ENCODE results near the gene PAPLN.

Gene PAPLN

DNA sequence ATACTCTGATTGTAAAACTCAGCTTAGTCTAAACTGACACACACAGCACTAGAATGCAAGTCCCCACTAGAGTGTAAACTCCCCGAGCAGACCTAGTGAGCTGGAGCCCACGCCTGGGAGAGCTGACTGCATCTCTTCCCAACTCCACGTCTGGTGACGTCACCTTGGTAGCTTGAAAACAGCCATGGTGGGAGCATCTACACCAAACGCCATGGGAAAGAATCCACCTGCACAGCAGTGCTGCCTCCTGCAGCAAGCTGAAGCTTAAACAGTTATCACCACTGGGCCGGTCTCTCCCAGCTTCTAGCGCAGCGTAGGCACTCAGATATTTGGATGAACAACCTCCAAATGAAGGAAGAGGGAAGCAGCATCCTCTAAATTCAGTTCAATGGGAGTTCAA, 4.3 kb upstream of the PAPLN start:
- no peak for DNase-seq

DNA sequence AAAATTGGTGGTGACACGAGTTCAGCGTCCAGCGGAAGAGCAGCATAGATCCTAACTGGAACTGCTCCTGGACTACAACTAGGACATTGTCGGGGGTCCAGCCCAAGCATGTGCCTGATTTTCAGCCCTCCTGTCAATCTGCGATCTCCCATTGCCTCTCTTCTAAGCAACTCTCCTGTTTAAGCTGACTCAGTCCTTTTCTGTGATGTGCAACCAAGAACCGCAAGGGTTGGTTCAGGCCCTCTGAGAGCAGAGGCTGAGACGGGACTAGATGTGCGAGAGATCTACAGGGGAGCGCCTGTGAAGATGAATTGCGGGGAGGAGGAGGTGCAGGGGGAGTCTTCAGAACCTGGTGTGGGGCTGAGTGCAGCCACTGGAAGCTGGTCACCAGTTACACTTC, 3.7 kb upstream of the PAPLN start:
- no peak for DNase-seq

DNA sequence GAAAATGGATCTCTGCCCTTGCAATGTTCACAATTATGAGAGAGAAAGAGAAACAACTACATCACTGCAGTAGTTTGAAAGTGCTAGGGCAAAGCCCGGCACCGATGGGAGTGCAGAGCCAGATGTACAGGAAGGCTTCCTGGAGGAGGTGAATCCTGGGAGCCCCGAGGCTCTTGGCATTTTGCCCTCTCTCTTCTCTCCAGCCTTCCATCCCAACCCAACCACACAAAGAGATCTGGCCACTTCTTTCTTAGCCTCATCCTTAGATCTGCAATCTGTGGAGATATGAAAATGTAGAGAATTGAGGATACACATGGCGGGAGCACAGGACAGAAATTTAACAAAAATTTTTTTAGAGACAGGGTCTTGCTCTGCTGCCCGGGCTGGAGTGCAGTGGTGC, 3.3 kb upstream of the PAPLN start:
- DNase-seq, result no peak

DNA sequence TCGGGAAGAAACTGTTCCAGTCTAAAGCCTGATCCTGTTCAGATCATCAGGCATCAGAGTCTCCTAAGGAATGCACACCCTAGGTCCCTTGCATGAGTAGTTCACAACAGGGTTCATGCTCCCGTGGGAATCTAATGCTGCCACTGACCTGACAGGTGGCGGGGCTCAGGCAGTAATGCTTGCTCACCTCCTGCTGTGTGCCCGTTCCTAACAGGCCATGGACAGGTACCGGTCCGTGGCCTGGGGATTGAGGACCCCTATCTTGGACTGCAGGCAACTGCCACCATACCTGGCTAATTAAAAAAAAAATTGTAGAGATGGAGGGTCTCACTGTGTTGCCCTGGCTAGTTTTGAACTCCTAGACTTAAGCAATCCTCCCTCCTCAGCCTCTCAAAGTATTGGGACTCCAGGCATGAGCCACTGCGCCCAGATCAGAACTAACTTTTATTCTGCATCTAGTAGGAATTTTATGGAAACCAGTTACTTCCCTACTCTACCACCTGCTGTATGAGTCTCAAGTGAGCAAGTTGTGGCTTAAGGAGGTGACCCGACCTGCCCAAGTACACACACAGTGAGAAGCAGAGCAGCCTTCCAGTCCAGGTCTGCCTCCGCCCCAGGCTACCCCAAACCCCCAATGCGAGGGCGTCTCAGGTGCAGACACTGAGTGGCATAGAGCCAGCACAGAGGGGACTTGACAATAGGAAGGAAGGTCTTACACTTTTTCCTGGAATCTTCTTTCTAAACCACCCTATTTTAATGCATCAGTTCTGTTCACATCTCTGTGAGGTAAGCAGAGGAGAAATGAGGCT, 2.5 kb upstream of the PAPLN start:
- DNase-seq, result no peak

DNA sequence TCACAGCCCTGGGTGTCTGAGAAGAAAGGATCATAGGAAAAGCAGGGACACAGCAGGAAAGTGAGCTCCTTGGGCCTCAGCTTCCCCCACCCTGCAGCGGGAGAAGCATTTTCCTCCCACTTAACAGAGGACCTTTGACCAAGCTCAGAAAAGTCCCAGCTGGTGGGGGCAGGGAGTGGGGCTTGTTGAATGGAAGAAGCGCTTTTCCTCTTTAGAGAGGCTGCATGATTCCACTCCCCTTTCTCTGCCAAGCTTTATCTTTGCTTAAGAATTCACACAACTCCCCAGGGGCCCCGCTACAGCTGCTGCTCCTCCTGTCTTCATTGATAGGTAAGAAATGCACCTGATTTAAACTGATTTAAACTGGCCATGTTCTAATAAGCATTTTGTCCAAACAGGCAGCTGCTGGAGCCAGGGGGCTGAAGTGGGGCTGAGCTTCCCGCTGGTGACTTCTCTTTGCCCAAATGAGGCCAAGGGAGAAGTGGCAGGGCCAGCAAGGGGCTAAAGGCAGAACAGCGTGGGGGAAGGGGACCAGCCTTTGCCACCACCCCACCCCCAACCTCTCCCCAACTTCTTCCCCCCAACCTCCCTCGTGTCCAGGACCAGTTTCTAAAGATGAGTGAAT, 1.7 kb upstream of the PAPLN start:
- no peak for DNase-seq

DNA sequence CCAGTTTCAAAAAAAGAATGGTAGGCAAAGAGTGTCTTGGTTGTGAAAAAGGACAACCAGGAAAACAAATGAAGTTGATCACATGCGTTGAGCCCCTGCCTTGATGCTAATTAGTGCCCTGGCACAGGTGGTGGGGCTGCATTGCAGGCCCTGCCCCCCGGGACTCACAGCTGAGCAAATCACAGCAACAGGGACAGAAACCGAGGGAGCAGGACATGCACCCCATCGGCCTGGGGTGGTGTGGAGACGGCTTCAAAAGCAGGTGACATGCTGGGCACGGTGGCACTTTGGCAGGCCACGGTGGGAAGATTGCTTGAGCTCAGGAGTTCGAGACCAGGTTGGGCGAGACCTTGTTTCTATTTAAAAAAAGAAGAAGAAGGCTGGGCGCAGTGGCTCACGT, 1.1 kb upstream of the PAPLN start:
- no peak for DNase-seq

DNA sequence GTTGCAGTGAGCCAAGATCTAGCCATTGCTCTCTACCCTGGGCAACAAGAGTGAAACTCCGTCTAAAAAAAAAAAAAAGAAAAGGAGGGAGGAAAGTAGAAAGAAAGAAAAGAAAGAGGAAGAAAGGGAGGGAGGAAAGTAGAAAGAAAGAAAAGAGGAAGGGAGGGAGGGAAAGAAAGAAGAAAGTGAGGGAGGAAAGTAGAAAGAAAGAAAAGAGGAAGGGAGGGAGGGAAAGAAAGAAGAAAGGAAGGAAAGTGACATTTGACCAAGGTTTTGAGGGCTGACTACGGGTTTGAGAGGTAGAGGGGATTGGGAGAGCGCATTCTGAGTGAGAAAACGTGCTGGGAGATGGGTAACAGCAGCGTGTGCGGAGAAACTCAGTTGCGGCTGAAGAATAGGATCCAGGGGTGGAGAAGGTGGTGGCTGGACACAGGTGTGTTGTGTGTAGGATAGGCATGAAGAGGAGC, 521 bp upstream of the PAPLN start:
- DNase-seq, result no peak

DNA sequence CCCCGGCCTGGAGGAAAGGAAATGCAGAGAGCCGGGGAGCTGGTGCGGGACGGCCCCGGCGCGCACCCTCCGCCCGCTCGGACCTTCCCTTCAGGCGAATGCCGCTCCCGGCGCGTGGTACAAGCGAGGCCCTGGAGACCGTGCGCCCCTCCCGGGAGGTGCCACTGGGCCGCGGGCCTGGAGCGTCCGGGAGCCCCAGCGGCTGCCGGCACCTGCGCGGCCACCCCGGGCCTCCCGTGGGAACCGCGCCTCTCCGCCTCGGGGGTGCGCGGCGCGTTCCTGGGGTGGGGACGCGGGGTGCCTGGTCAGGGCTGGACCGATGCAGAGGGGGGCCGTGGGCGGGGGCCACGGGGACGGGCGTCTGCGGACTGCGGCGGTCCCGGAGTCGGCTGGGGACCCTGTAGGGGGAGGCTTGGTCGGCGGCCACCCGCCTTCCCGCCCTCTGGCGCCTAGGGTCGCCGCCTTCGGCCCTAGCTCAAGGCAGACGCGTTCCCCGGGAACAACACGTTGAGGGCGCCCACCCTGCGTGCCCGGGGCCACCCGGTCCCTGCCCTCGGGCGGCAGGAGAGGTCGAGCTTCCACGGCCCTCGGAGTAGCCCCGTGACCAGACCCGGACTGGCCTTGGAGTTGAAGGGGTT, 599 bp downstream of the PAPLN start:
- no peak for DNase-seq

DNA sequence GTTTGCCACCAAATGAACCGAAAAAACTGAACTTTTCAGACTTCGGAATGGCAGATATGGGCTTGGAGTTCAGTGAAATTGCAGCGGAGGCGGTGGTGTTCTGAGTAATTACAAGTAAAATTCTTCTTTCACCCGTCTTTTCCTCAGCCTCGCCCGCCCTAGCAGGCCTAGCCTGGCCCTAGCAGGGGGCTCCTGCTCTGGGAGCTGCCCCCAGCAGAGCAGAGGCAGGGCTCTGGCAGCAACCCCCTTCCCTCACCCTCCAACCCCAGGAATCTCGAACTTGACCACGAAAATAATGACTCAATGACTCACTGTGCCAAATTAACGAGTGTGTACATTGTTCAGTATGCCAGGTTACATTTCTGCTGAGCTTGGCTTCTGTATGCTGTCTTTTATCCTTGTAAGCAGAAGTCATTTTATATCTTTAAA, 1.1 kb downstream of the PAPLN start:
- DNase-seq, result no peak

DNA sequence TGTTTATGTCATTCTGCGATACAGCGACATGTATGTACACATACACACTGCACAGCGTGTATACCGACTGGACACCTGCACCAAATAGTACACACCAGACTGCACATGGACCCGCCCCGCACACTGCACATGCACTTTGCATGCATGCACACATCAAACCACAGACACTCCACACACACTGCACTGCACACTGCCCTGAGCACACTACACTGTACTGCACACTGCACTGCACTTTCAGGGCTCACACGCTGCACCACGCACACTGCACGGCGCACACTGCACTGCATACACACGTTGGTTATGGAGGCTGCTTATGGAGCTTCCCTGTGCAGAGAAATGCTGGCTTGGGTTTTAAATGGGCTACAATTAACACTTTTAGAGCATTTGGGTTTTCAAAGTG, 1.6 kb downstream of the PAPLN start:
- no peak for DNase-seq

DNA sequence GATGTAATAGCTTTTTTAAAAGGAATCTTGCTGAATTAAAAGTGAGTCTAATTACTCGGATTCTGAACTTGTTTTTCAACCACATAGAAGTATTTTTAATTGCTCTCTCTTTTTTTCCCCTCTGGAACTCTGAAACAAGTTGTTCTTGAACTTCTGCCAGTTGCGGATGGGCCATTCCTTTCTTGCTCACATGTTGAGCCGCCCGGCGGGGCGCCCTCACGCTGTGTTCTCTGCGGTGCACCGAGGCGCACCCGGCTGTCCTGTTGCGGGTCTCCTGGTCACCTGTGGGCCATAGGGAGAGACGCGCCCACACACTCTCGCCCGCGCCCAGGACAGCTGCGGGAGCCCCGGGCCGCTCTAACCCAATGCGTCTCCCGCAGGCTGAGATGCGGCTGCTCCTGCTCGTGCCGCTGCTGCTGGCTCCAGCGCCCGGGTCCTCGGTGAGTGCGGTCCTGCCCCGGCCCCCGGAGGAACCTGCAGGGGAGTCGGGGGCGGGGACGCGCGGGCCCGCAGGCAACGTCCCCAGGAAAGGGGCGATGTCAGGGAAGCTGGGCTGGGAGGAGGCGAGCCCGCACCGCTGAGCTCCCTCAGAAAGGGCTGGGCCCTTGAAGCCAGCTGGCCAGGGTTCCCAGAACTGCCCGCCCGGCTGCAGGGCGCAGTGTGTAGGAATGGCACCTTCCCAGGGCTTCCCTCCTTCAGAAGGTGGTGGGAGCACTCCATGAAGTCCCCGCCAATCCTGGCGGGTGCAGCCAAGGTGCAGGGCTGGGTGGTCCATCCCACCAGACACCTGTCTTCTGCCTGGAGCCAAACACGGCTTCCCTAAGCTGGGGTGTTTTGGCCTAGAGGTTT, 2.3 kb downstream of the PAPLN start:
- DNase-seq, result no peak

DNA sequence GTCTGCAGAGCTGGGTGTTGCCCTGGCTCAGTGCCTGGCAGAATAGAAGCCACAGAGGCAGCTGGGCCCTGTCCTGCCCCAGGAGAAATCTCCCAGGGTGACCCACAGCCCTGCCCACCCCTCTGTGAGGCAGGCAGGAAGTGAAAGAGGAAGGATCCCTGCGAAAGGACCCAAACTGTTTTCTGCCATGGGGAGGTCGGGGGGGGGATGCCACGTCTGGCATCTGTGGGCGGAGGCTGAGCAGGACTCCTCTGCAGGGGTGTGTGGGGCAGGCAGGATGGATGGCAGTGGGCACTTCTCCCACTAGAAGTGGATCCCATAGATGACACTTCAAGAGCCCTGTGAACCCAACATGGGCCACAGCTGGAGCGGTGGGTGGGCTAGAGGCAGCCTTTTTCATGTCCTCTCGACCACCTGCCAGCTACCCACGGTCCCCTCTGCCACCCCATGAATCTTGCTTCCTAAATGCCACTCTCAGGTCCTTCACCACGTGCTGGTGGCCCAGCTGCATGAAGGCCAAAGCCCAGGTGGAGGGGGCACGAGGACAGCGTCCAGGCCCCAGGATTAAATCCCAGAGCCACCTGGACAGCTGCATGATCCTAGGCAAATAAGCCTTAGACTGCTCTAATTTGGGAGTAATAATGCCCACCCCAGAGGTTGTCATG, 3.6 kb downstream of the PAPLN start:
- DNase-seq, result no peak

DNA sequence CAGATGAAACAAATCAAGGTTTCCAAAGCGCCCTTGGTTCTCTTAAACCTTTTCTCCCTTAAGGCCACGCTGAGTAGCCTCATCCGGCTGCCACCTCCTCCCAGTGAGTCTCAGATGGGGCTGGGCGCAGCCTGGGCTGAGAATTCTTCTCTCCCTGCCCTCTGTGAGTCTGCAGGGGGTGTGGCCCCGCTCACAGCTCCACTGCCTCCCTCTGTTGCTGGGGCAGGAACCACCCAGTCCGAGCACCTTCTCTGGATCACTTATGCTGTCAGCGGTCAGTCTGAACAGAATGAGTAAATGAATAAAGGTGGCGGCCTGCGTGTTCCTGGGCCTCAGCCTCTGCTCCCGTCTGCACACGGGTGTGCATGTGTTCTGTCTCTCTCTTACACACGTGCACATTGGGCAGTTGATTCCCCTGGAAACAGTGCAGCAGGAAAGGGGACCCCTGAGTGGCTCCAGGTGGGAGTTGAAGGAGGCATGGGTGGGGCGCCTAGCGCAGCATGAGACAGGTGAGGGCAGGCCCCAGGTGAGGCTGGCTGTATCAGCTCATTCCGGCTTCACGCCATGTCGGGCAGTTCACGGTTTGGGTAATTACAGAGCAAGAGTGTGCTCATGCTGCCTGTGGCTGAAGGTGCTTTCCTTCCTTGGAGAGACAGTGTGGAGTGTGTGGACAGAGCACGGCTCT, 4.3 kb downstream of the PAPLN start:
- no peak for DNase-seq

DNA sequence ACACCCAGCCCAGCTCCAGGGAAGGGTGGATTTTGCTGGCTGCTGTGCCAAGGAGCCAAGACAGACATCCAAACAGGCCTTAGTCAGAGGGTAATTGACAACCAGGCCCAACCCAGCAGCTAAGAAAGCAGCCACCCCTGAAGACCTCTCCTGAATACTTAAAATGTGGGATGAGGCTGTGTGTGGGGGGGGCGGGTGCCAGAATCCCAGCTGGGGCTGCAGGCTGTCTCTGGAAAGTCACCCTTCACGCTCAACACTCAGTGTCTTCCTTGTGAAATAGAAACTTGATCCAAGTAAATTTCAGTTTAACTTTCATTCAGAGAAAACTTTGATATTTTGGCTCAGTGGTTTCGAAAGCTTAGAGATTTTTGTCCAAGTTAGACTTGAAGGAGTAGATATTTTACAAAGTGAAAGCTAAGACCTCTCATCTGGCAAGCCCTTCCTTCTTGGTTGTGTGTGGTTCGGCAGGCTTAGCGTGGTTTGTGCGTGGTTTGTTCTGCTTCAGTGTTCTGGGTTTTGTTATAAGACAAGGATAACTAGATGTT, 5.1 kb downstream of the PAPLN start:
- no peak for DNase-seq

DNA sequence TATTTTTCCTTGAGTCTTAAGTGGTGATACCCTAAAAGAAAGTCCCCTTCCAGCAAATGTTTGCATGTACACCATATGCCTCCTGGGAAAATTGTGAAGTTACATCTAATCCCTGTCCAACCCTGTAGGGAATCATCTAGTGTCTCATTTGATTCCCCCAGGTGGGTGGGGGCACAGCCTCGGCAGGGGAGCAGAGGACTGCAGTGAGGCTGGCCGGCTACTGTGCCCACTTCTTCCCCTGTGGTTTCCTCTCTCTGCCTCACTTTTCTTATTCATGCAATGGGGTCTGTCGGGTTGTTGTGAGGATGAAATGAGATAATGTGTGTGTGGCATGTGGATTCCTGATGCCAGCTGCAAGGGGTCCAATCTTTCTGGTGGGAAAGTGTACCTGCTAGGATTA, 6.0 kb downstream of the PAPLN start:
- DNase-seq, result no peak

DNA sequence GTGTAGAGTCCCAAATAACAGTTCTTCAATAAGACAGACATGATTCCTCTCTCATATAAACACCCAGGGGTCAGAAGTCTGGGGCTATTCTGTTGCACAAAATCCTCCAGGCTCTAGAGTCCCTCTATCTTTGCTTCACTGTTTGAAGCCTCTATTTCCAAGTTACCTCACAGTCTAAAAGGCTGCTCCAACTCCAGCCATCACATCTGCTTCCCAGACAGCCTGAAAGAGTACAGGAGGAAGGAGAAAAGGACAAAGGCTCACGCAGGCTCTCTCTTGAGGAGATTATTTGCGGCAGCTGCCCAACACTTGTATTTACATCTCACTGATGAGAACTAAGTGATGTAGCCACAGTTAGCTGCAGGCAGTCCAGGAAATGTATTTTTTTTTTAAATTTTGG, 6.4 kb downstream of the PAPLN start:
- no peak for DNase-seq

DNA sequence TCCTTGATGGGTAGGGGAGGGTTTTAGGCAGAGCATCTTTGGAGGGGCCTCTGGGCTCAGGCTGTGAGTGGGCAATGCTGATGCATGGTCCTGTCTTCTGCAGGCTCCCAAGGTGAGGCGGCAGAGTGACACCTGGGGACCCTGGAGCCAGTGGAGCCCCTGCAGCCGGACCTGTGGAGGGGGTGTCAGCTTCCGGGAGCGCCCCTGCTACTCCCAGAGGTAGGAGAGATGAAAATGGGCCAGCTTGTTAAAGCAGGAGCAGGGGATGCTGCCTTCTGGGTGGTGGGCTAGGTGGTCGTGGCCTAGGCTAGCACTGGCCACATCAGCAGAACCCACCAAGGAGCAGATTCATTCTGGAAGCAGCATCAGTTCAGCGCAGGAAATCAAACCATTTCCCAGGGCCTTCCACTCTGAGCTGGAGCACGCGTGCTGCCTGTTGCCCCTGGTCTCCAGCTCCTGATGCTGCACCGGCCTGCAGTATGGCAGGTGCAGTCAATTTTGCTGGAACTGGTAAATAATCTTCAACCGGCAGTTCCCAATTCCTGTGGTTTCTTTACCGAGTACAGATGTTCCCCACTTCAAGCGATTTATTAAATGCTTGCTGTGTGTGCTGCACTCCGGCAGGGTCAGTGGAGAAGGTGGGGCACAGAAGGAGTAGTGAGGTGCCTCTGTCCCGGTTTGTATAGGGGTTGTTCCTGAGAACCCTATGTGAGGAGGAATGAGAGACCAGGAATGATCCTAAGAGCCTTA, 7.4 kb downstream of the PAPLN start:
- no peak for DNase-seq

DNA sequence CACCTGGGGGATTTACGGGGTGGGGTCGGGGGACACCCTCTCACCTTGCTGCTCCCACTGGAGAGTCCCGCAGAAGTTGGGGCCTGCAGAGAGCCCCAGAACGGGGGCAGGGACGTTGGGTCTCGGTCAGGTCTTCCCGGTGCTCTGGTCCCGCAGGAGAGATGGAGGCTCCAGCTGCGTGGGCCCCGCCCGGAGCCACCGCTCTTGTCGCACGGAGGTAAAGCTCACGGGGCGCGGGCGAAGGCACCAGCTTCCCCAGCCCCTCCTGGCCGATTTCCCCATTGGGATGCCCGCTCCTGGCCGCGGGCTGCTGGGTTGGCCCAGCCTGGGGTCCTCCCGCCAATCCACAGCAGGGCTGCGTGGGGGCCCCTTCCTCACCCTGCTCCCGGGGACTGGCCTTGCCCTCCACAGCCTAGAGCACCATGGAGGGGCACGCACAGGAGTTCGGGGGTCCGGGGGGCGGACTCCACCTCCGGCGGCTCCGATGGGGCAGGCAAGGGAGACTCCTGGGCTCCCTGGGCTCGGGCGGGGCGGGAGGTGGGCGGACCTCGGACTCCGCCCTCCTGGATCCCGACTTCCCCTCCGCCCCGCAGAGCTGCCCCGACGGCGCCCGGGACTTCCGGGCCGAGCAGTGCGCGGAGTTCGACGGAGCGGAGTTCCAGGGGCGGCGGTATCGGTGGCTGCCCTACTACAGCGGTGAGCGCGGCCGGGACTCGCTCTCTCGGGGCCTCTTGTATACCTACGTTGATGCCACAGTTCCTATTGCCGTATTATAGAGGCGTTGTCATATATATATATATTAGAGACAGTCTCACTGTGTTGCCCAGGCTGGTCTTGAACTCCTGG, 8.4 kb downstream of the PAPLN start:
- no peak for DNase-seq

DNA sequence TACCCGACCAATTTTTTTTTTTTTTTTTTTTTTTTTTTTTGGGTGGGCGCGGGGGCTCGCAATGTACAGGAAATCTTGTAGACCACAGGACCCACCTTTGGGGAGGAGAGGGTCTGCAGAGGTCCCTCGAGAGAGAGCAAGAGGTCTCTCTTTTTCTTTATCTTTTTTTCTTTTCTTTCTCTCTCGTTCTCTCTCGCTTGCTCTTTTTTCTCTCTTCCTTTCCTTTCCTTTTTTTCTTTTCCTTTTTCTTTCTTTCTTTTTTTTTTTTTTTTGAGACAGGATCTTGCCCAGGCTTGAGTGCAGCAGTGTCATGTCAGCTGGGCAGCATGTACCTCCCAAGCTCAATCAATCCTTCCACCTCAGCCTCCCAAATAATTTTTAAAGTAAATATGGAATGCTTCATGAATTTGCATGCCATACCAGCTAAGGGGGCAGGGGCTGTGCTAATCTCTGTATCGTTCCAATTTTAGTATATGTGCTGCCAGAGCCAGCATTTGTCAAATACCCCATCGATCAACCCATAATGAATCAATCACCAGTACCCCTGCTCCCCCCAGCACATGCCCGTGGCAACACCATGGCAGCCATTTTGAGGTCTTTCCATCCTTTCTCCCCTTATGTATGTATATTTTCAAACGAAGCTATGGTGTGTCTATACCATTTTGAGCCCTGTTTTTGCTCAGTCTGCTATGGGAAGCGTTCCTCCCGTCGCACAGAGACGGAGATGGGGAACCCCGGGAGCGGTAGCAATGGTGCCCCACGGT, 9.3 kb downstream of the PAPLN start:
- DNase-seq, result no peak
